Camera-type eye (tissue), 1 donor: Measurements from ENCODE around the gene CDYL. TPM values are rescaled to one million over a fixed set of nuclear protein-coding genes. Genes with fewer than 3 reads are reported as not detected.

Experiments used
- total RNA-seq: library from RNA; depleted of rRNA; stranded (reverse); fragments of >200 nt; gene quantifications from one replicate; pipeline ENCODE4 v1.2.3, GENCODE V29; 2014

The CDYL gene, protein sequence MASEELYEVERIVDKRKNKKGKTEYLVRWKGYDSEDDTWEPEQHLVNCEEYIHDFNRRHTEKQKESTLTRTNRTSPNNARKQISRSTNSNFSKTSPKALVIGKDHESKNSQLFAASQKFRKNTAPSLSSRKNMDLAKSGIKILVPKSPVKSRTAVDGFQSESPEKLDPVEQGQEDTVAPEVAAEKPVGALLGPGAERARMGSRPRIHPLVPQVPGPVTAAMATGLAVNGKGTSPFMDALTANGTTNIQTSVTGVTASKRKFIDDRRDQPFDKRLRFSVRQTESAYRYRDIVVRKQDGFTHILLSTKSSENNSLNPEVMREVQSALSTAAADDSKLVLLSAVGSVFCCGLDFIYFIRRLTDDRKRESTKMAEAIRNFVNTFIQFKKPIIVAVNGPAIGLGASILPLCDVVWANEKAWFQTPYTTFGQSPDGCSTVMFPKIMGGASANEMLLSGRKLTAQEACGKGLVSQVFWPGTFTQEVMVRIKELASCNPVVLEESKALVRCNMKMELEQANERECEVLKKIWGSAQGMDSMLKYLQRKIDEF
- 39.9 TPM for total RNA-seq

DNA sequence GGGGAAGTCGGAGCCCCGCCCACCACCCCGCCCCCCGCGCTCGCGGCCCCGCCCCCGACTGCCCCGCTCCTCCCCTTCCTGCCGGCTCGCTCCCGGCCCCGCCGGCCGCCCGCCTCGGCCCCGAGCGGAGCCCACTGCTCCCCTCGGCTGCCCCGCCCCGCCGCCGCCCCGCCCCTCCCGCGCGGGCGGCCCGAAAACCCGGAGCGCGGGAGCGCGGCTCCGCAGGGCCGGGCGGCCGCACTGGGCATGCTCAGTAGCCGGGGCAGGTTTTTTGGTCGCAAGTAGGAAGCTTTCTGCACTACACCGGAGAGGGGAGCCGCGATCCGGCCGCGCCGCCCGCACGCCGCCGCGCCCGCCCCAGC lies at the start of gene CDYL:
Gene CDYL (plus strand): TSS at position 274 of the 362 bp plus-strand sequence. CDS start 380 bp downstream, outside the sequence.

DNA sequence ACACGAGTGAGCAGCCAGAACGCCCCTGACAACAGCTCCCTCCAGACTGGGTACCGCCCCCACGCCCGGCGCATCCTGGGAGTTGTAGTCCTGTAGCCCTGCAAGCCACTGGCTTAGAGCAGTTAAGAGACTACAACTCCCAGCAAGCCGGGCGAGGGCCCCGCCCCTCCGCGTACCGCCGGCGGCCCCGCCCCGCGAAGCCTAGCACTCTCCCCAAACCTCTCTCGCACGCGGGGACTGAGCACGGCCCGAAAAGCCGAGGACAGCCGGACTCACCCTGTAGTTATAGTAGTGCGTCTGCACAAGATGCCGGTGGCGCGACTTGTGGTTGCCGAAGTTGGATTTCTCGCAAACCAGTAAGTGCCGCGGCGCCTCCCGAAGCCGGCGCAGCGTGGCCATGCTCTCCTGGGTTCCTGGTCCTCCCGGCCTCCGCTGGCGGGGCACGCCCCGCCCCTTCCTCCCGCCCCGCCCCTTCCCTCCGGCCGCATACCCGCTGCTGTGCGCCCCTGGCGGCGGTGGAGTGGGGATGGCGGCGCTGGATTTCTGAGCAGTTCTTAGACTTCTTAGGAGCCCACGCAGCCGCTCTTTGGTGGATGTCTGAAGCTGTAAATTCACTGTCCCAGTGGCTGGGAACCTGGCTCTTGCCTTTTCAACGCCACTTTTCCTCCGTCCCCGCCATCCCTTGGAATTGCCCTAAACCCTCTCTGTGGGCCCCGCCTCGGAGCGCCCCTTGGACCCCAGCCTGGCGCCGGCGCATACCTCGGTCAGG lies 227.6 kb downstream of the CDYL start, which contains the start of gene RPP40:
Gene RPP40 (minus strand): TSS at position 434 of the 769 bp plus-strand sequence. CDS start 35 bp downstream, at position 399.

Other genes starting within 250 kb of the CDYL start
- 5.8 TPM for gene RPP40, start 227.6 kb downstream of the CDYL start, total RNA-seq